Measurements from ENCODE around the gene ADIG.
A peak's percentile ranks its signal among the peaks of the same experiment; 100 is the strongest.

ADIG gene

GRCh38 chr20:38573413-38573812 is 7.6 kb upstream of the ADIG start:
- TF ChIP-seq EZH2 (IDR thresholded peaks at IDR 0.05; ENCODE audit: borderline replicate concordance, low read depth, low read length, severe bottlenecking) (no peak), CTCF (IDR thresholded peaks at IDR 0.05; ENCODE audit: borderline replicate concordance, extremely low read depth, low read length, poor library complexity, severe bottlenecking) (no peak)
- H3K4me3 ChIP-seq (ENCODE audit: low read depth in 1 of 2, low read length in 2 of 2), result no peak overlapping the region
- H3K27me3 ChIP-seq (ENCODE audit: insufficient read depth, low read length, poor library complexity), result no peaks in the 10 kb centered on the region
- DNase-seq (no peak), ATAC-seq (ENCODE audit: insufficient read depth, low read depth) (no peak)
- H3K27ac ChIP-seq (ENCODE audit: low read length), result no peak overlapping the region
- H3K4me1 ChIP-seq (ENCODE audit: insufficient read depth, low read length), result no peaks in the 10 kb centered on the region
- peaks cover 72% of the 10 kb centered on the region for H3K36me3 ChIP-seq (ENCODE audit: insufficient read depth, low read length)
- no peak overlapping the region for H3K4me2 ChIP-seq (ENCODE audit: insufficient read depth, low read length)
- no peaks in the 10 kb centered on the region for H3K9me3 ChIP-seq (ENCODE audit: insufficient read depth, low read length, severe bottlenecking)
- H3K79me2 ChIP-seq (ENCODE audit: insufficient read depth, low read length), result no peaks in the 10 kb centered on the region
- H4K20me1 ChIP-seq (ENCODE audit: insufficient read depth, low read length), result no peaks in the 10 kb centered on the region
- H2AFZ ChIP-seq (ENCODE audit: low read depth, low read length), result no peak overlapping the region
- H3K9ac ChIP-seq (ENCODE audit: low read depth, low read length), result no peak overlapping the region

- no peak overlapping the region for H3K4me2 ChIP-seq (ENCODE audit: insufficient read depth, low read length)
These were observed 1.6 kb upstream of the ADIG start for GRCh38 chr20:38579219-38579910.

GRCh38 chr20:38579921-38580320 is 1.1 kb upstream of the ADIG start:
- Histone ChIP-seq H4K20me1 (ENCODE audit: insufficient read depth, low read length) (no peaks in the 10 kb centered on the region), H2AFZ (ENCODE audit: low read depth, low read length) (no peak overlapping the region), H3K4me2 (ENCODE audit: insufficient read depth, low read length) (no peak overlapping the region)

More at GRCh38 chr20:38579219-38579910, 1.6 kb upstream of the ADIG start:
- no peaks in the 10 kb centered on the region for H3K27me3 ChIP-seq (ENCODE audit: insufficient read depth, low read length, poor library complexity)
- no peak overlapping the region for H3K4me3 ChIP-seq (ENCODE audit: low read depth in 1 of 2, low read length in 2 of 2)
- peak; percentile 39 for ATAC-seq (ENCODE audit: insufficient read depth, low read depth)
- TF ChIP-seq EZH2 (IDR thresholded peaks at IDR 0.05; ENCODE audit: borderline replicate concordance, low read depth, low read length, severe bottlenecking) (no peak), CTCF (IDR thresholded peaks at IDR 0.05; ENCODE audit: borderline replicate concordance, extremely low read depth, low read length, poor library complexity, severe bottlenecking) (no peak)
- H3K4me1 ChIP-seq (ENCODE audit: insufficient read depth, low read length), result no peaks in the 10 kb centered on the region
- no peak for DNase-seq
- H3K79me2 ChIP-seq (ENCODE audit: insufficient read depth, low read length), result no peaks in the 10 kb centered on the region
- peaks cover 29% of the 10 kb centered on the region for H3K36me3 ChIP-seq (ENCODE audit: insufficient read depth, low read length)
- H3K9ac ChIP-seq (ENCODE audit: low read depth, low read length), result no peak overlapping the region
- H4K20me1 ChIP-seq (ENCODE audit: insufficient read depth, low read length), result no peaks in the 10 kb centered on the region
- no peaks in the 10 kb centered on the region for H3K9me3 ChIP-seq (ENCODE audit: insufficient read depth, low read length, severe bottlenecking)
- H3K27ac ChIP-seq (ENCODE audit: low read length), result no peak overlapping the region
- H2AFZ ChIP-seq (ENCODE audit: low read depth, low read length), result no peak overlapping the region

More at GRCh38 chr20:38579921-38580320, 1.1 kb upstream of the ADIG start:
- H3K9ac ChIP-seq (ENCODE audit: low read depth, low read length), result no peak overlapping the region
- H3K9me3 ChIP-seq (ENCODE audit: insufficient read depth, low read length, severe bottlenecking), result no peaks in the 10 kb centered on the region
- DNase-seq (no peak), ATAC-seq (ENCODE audit: insufficient read depth, low read depth) (no peak)
- H3K4me3 ChIP-seq (ENCODE audit: low read depth in 1 of 2, low read length in 2 of 2), result no peak overlapping the region
- no peaks in the 10 kb centered on the region for H3K79me2 ChIP-seq (ENCODE audit: insufficient read depth, low read length)
- no peaks in the 10 kb centered on the region for H3K4me1 ChIP-seq (ENCODE audit: insufficient read depth, low read length)
- peaks cover 24% of the 10 kb centered on the region for H3K36me3 ChIP-seq (ENCODE audit: insufficient read depth, low read length)
- TF ChIP-seq CTCF (IDR thresholded peaks at IDR 0.05; ENCODE audit: borderline replicate concordance, extremely low read depth, low read length, poor library complexity, severe bottlenecking) (no peak), EZH2 (IDR thresholded peaks at IDR 0.05; ENCODE audit: borderline replicate concordance, low read depth, low read length, severe bottlenecking) (no peak)
- no peaks in the 10 kb centered on the region for H3K27me3 ChIP-seq (ENCODE audit: insufficient read depth, low read length, poor library complexity)
- H3K27ac ChIP-seq (ENCODE audit: low read length), result no peak overlapping the region

Data from DND-41 (cell line).